ENCODE data around the gene FGFR2.

GRCh38 chr10:121531076-121531829 is 67.0 kb downstream of the FGFR2 start:
- TF ChIP-seq CTCF (IDR thresholded peaks at IDR 0.05) (no peak), POLR2A (IDR thresholded peaks at IDR 0.05) (no peak)
